OCI-LY1 (cell line): ENCODE measurements around the gene KLC1.

ENCODE experiments used
- H2AFZ ChIP-seq: fragments of 200-600 bp; sonication (generic), shearing (Covaris generic); 2 replicates; pipeline ENCODE4 v1.6.0; 2014; ENCODE audit warnings: antibody characterized with exemption, mild to moderate bottlenecking, low read length
- H3F3A ChIP-seq: fragments of 200-600 bp; sonication (generic), shearing (Covaris generic); 2 replicates; pipeline ENCODE4 v1.6.0; 2014; ENCODE audit warnings: mild to moderate bottlenecking, antibody characterized with exemption, low read length, moderate library complexity; ENCODE audit not compliant: insufficient read depth
- H3K27ac ChIP-seq: fragments of 200-600 bp; sonication (generic); 2 replicates; pipeline ENCODE4 v1.5.1; 2014; ENCODE audit warnings: low read length, mixed run types, mild to moderate bottlenecking, low read depth; ENCODE audit not compliant: poor library complexity, severe bottlenecking
- H3K27me3 ChIP-seq: fragments of 200-600 bp; sonication (generic); 2 replicates; pipeline ENCODE4 v1.6.0; 2014; ENCODE audit warnings: antibody characterized with exemption, mild to moderate bottlenecking, low read length, moderate library complexity; ENCODE audit not compliant: insufficient read depth
- H3K36me3 ChIP-seq: fragments of 200-600 bp; sonication (generic); 2 replicates; pipeline ENCODE4 v1.6.1; 2014; ENCODE audit warnings: mild to moderate bottlenecking, antibody characterized with exemption, low read length, moderate library complexity, mixed read lengths; ENCODE audit not compliant: insufficient read depth
- H3K4me1 ChIP-seq: fragments of 200-600 bp; sonication (generic); 2 replicates; pipeline ENCODE4 v1.5.1; 2014; ENCODE audit warnings: mild to moderate bottlenecking, low read length, moderate library complexity; ENCODE audit not compliant: insufficient read depth, severe bottlenecking
- H3K4me2 ChIP-seq: fragments of 200-600 bp; sonication (generic), shearing (Covaris generic); 2 replicates; pipeline ENCODE4 v1.6.1; 2014; ENCODE audit warnings: low read length
- H3K4me3 ChIP-seq: fragments of 200-600 bp; sonication (generic); 2 replicates; pipeline ENCODE4 v1.5.1; 2014; ENCODE audit warnings: low read length, low read depth, mild to moderate bottlenecking, mixed read lengths; ENCODE audit not compliant: poor library complexity, severe bottlenecking
- H3K79me2 ChIP-seq: fragments of 200-600 bp; shearing (Covaris generic); 2 replicates; pipeline ENCODE4 v1.6.1; 2016; ENCODE audit warnings: mixed run types, low read length, mixed read lengths; ENCODE audit not compliant: insufficient read depth
- H3K9ac ChIP-seq: fragments of 200-600 bp; sonication (generic), shearing (Covaris generic); 2 replicates; pipeline ENCODE4 v1.6.1; 2014; ENCODE audit warnings: mild to moderate bottlenecking, low read length, mixed read lengths
- H3K9me2 ChIP-seq: fragments of 200-600 bp; sonication (generic), shearing (Covaris generic); 2 replicates; pipeline ENCODE4 v1.6.1; 2014; ENCODE audit warnings: low read depth, mild to moderate bottlenecking, low read length, mixed read lengths
- H3K9me3 ChIP-seq: fragments of 200-600 bp; shearing (Covaris generic); 2 replicates; pipeline ENCODE4 v1.6.1; 2014; ENCODE audit warnings: low read length, mixed read lengths
- H4K20me1 ChIP-seq: fragments of 200-600 bp; sonication (generic), shearing (Covaris generic); 2 replicates; pipeline ENCODE4 v1.6.0; 2016; ENCODE audit warnings: mild to moderate bottlenecking, low read length; ENCODE audit not compliant: insufficient read depth
- EZH2 ChIP-seq: fragments of 200-600 bp; sonication (generic), shearing (Covaris generic); IDR thresholded peaks from 2 replicates; pipeline ENCODE4 v1.8.0; 2017; ENCODE audit warnings: borderline replicate concordance, mixed run types, mild to moderate bottlenecking, antibody characterized with exemption, low read length, moderate library complexity, mixed read lengths
- TF ChIP-seq, protein P1 (sequence below): fragments of 200-600 bp; sonication (generic), shearing (Covaris generic); IDR thresholded peaks from 2 replicates; pipeline ENCODE4 v1.5.1; 2017; ENCODE audit warnings: mild to moderate bottlenecking, antibody characterized with exemption, low read length, moderate library complexity, mixed read lengths

KLC1 gene

DNA sequence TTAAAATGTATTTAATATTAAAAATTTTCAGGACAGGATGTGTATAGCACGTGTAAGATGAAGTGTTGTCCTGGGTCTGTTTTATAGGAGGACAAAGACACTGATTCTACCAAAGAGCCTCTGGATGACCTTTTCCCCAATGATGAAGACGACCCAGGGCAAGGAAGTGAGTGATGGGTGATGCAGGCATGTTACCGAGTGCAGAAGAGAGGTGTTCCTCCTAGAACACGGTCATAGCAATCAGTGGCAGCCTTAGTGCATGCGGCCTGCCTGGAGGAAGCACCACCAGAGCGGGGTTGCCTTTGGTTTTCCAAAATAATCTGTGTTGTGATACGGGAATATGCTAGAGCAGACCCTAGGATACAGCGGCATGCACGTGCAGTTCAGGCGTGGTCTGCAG, 33.0 kb downstream of the KLC1 start:
- Histone ChIP-seq H3K4me1 (no peaks in the 10 kb centered on the region), H3K27me3 (no peaks in the 10 kb centered on the region), H3K27ac (no peak overlapping the region), H3K9me2 (no peaks in the 10 kb centered on the region), H4K20me1 (no peaks in the 10 kb centered on the region), H3K4me2 (no peak overlapping the region), H2AFZ (no peak overlapping the region), H3K36me3 (peaks cover 85% of the 10 kb centered on the region), H3K9ac (no peak overlapping the region), H3F3A (no peaks in the 10 kb centered on the region), H3K79me2 (no peaks in the 10 kb centered on the region), H3K9me3 (no peaks in the 10 kb centered on the region), H3K4me3 (no peak overlapping the region)
- TF ChIP-seq, protein P1, sequence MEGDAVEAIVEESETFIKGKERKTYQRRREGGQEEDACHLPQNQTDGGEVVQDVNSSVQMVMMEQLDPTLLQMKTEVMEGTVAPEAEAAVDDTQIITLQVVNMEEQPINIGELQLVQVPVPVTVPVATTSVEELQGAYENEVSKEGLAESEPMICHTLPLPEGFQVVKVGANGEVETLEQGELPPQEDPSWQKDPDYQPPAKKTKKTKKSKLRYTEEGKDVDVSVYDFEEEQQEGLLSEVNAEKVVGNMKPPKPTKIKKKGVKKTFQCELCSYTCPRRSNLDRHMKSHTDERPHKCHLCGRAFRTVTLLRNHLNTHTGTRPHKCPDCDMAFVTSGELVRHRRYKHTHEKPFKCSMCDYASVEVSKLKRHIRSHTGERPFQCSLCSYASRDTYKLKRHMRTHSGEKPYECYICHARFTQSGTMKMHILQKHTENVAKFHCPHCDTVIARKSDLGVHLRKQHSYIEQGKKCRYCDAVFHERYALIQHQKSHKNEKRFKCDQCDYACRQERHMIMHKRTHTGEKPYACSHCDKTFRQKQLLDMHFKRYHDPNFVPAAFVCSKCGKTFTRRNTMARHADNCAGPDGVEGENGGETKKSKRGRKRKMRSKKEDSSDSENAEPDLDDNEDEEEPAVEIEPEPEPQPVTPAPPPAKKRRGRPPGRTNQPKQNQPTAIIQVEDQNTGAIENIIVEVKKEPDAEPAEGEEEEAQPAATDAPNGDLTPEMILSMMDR: no peak
- no peak for TF ChIP-seq EZH2

DNA sequence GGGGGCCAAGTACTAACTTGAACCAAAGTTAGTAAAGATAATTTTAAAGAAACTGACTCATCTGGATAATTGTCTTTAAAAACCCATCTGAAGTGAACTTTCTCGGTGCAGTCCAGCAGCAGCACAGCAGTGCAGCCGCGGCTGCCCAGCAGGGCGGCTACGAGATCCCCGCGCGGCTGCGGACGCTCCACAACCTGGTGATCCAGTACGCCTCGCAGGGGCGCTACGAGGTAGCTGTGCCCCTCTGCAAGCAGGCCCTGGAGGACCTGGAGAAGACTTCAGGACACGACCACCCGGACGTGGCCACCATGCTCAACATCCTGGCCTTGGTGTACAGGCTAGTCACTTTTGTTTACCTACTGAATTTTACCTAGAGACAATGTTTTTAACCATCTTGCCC, 33.6 kb downstream of the KLC1 start:
- TF ChIP-seq EZH2: no peak
- TF ChIP-seq, protein P1: no peak
- H3K79me2 ChIP-seq: no peaks in the 10 kb centered on the region
- no peaks in the 10 kb centered on the region for H3K27me3 ChIP-seq
- H3K9me2 ChIP-seq: no peaks in the 10 kb centered on the region
- H3K9ac ChIP-seq: no peak overlapping the region
- peaks cover 83% of the 10 kb centered on the region for H3K36me3 ChIP-seq
- H4K20me1 ChIP-seq: no peaks in the 10 kb centered on the region
- H3K4me2 ChIP-seq: no peak overlapping the region
- H3K4me3 ChIP-seq: no peak overlapping the region
- H2AFZ ChIP-seq: no peak overlapping the region
- no peaks in the 10 kb centered on the region for H3K9me3 ChIP-seq
- H3K4me1 ChIP-seq: no peaks in the 10 kb centered on the region
- no peak overlapping the region for H3K27ac ChIP-seq
- H3F3A ChIP-seq: no peaks in the 10 kb centered on the region

DNA sequence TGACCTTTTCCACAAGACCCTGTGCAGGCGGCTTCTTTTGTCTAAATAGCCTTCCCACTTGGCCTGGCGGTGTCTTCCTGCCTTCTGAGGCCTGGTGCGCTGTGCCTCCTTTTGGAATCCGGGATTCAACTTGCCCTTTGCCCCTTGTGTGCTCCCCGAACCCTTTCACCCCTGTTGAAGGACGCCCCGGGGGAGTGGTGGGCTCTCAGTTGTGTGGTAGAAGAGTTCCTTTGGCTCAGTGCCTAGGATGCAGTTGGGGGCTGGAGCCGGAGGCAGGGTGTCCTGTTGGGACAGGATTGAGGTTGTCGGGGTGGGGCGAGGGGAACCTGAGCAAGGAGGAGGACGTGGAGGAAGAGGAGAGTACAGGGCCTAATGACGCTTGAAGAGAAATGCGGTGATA, 34.5 kb downstream of the KLC1 start:
- Histone ChIP-seq H3K27ac (no peak overlapping the region), H4K20me1 (no peaks in the 10 kb centered on the region), H3K4me3 (no peak overlapping the region), H3K4me2 (no peak overlapping the region), H3K9ac (no peak overlapping the region), H3K79me2 (no peaks in the 10 kb centered on the region), H3F3A (no peaks in the 10 kb centered on the region), H3K9me2 (no peaks in the 10 kb centered on the region), H2AFZ (no peak overlapping the region), H3K36me3 (peaks cover 85% of the 10 kb centered on the region), H3K4me1 (no peaks in the 10 kb centered on the region), H3K27me3 (no peaks in the 10 kb centered on the region), H3K9me3 (no peaks in the 10 kb centered on the region)
- TF ChIP-seq, protein P1: no peak
- TF ChIP-seq EZH2: no peak
